A549 (cell line): Measurements from ENCODE around the gene LRRIQ4. TPM values are rescaled to one million over a fixed set of nuclear protein-coding genes. Genes with fewer than 3 reads are reported as not detected.
A peak's percentile ranks its signal among the peaks of the same experiment; 100 is the strongest.

Experiments
- ATAC-seq, 2 experiments: fragments of 200-7000 bp in 1 of 2; fragments of >200 bp in 1 of 2; cut with Nextera tagmentation in 1 of 2; cut with Tn5 transposase in 1 of 2; 3 replicates each; pipeline versions ENCODE4 v1.8.0 to v1.9.1; 2018 to 2020; ENCODE audit warnings: mild to moderate bottlenecking in 1 of 2, moderate library complexity in 1 of 2
- CTCF ChIA-PET: fragments of 300-600 bp; sonication (Branson Sonifier 250); formaldehyde crosslinking; extraction: SDS; loops from one replicate; lab custom pipeline; 2021; ENCODE audit warnings: antibody characterized with exemption, inconsistent platforms; lab: Yijun Ruan, JAX
- POLR2A ChIA-PET: fragments of 350-600 bp; formaldehyde crosslinking; extraction: SDS; loops from one replicate; lab custom pipeline; 2021; ENCODE audit warnings: antibody characterized with exemption, inconsistent platforms; lab: Yijun Ruan, JAX
- DNase-seq, 2 experiments: peaks; one replicate each; pipeline versions ENCODE4 v3.0.0 to v3.0.0-alpha.2; 2011 to 2016; ENCODE audit warnings: low read depth in 1 of 2, low spot score in 1 of 2
- FAIRE-seq: peaks from 2 replicates; lab custom pipeline; 2011; peaks lifted over from hg19 to GRCh38; lab: Jason Lieb, UNC
- H3K27ac ChIP-seq, 2 experiments: fragments of >200 bp; sonication (Bioruptor Twin); formaldehyde crosslinking; 3 replicates each; pipeline ENCODE4 v1.5.1; 2016 to 2017
- H3K4me1 ChIP-seq: fragments of >200 bp; sonication (Bioruptor Twin); formaldehyde crosslinking; 3 replicates; pipeline ENCODE4 v1.6.1; 2016
- H3K4me2 ChIP-seq: fragments of >200 bp; sonication (Bioruptor Twin); formaldehyde crosslinking; 3 replicates; pipeline ENCODE4 v1.6.1; 2016
- H3K4me3 ChIP-seq: fragments of >200 bp; sonication (Bioruptor Twin); formaldehyde crosslinking; 3 replicates; pipeline ENCODE4 v1.5.1; 2016
- H3K9me3 ChIP-seq: fragments of >200 bp; sonication (Bioruptor Twin); formaldehyde crosslinking; 3 replicates; pipeline ENCODE4 v1.6.1; 2016
- BHLHE40 ChIP-seq: IDR thresholded peaks from 2 replicates; pipeline ENCODE4 v1.6.1; 2012; ENCODE audit warnings: low read depth, low read length, inconsistent platforms
- CBX8 ChIP-seq: fragments of 200-600 bp; sonication (generic); IDR thresholded peaks from 2 replicates; pipeline ENCODE4 v1.6.1; 2016
- CHD2 ChIP-seq: fragments of 150-350 bp; IDR thresholded peaks from 2 replicates; pipeline ENCODE4 v1.6.1; 2014; ENCODE audit warnings: low read length; ENCODE audit not compliant: partially characterized antibody
- CHD4 ChIP-seq: fragments of 200-600 bp; sonication (generic); IDR thresholded peaks from 2 replicates; pipeline ENCODE4 v1.6.1; 2016; ENCODE audit warnings: antibody characterized with exemption, mild to moderate bottlenecking, borderline replicate concordance
- CTCF ChIP-seq: fragments of >200 bp; sonication (Bioruptor Twin); formaldehyde crosslinking; IDR thresholded peaks from 3 replicates; pipeline ENCODE4 v1.5.1; 2016
- EHF ChIP-seq: fragments of 250-450 bp; sonication (Bioruptor Pico); IDR thresholded peaks from 2 replicates; pipeline ENCODE4 v1.5.0; 2020; ENCODE audit warnings: mild to moderate bottlenecking
- ELK1 ChIP-seq: fragments of 150-350 bp; IDR thresholded peaks from 2 replicates; pipeline ENCODE4 v1.6.1; 2014; ENCODE audit warnings: low read depth, mild to moderate bottlenecking, low read length
- EP300 ChIP-seq, 2 experiments: fragments of >200 bp; sonication (Bioruptor Twin); formaldehyde crosslinking; IDR thresholded peaks; 2 replicates in 1 of 2; 3 replicates in 1 of 2; pipeline ENCODE4 v1.6.1; 2016 to 2017
- FOSB ChIP-seq: fragments of 250-450 bp; sonication (Bioruptor Pico); IDR thresholded peaks from 2 replicates; pipeline ENCODE4 v1.5.0; 2020; ENCODE audit warnings: mild to moderate bottlenecking, moderate library complexity
- HMGXB4 ChIP-seq: fragments of 250-450 bp; sonication (Bioruptor Pico); IDR thresholded peaks from 2 replicates; pipeline ENCODE4 v1.5.0; 2021; ENCODE audit warnings: mild to moderate bottlenecking, moderate library complexity, borderline replicate concordance
- HOXA7 ChIP-seq: fragments of 250-450 bp; sonication (Bioruptor Pico); IDR thresholded peaks from 2 replicates; pipeline ENCODE4 v1.5.0; 2020; ENCODE audit warnings: mild to moderate bottlenecking, moderate library complexity
- HOXB13 ChIP-seq: fragments of 250-450 bp; sonication (Bioruptor Pico); IDR thresholded peaks from 2 replicates; pipeline ENCODE4 v1.5.0; 2020; ENCODE audit warnings: low read depth, mild to moderate bottlenecking, moderate library complexity
- JUN ChIP-seq, 2 experiments: fragments of >200 bp; sonication (Bioruptor Twin); formaldehyde crosslinking; IDR thresholded peaks; 2 replicates in 1 of 2; 3 replicates in 1 of 2; pipeline ENCODE4 v1.6.1; 2016 to 2017
- JUNB ChIP-seq: fragments of >200 bp; sonication (Bioruptor Twin); formaldehyde crosslinking; IDR thresholded peaks from 2 replicates; pipeline ENCODE4 v1.6.1; 2016
- KDM1A ChIP-seq: fragments of 200-600 bp; sonication (generic); IDR thresholded peaks from 2 replicates; pipeline ENCODE4 v1.6.1; 2016; ENCODE audit warnings: low read depth, mild to moderate bottlenecking
- KDM5A ChIP-seq: fragments of 200-600 bp; sonication (generic); IDR thresholded peaks from 2 replicates; pipeline ENCODE4 v1.6.1; 2016; ENCODE audit warnings: antibody characterized with exemption, mild to moderate bottlenecking
- MAX ChIP-seq: IDR thresholded peaks from 2 replicates; pipeline ENCODE4 v1.6.1; 2012
- MYC ChIP-seq: IDR thresholded peaks from 2 replicates; pipeline ENCODE4 v1.6.1; 2012; ENCODE audit warnings: mild to moderate bottlenecking, inconsistent platforms, low read length, improper control_type of control experiment, borderline replicate concordance
- PHF8 ChIP-seq: fragments of 200-600 bp; sonication (generic); IDR thresholded peaks from 2 replicates; pipeline ENCODE4 v1.6.1; 2016; ENCODE audit warnings: low read depth, mild to moderate bottlenecking, antibody characterized with exemption, moderate library complexity, borderline replicate concordance
- POLR2A ChIP-seq: IDR thresholded peaks from 2 replicates; pipeline ENCODE4 v1.6.1; 2012; ENCODE audit warnings: mild to moderate bottlenecking, low read length
- RARB ChIP-seq: fragments of 250-450 bp; sonication (Bioruptor Pico); IDR thresholded peaks from 2 replicates; pipeline ENCODE4 v1.8.0; 2021; ENCODE audit warnings: mild to moderate bottlenecking, moderate library complexity
- RCOR1 ChIP-seq: fragments of 150-350 bp; IDR thresholded peaks from 2 replicates; pipeline ENCODE4 v1.6.1; 2014; ENCODE audit warnings: antibody characterized with exemption, low read length, low read depth
- RNF2 ChIP-seq: fragments of 200-600 bp; sonication (generic); IDR thresholded peaks from 2 replicates; pipeline ENCODE4 v1.6.1; 2016; ENCODE audit warnings: low read depth, mild to moderate bottlenecking, antibody characterized with exemption, moderate library complexity, borderline replicate concordance
- TP53 ChIP-seq: fragments of 250-450 bp; sonication (Bioruptor Pico); IDR thresholded peaks from 2 replicates; pipeline ENCODE4 v1.5.0; 2021; ENCODE audit warnings: mild to moderate bottlenecking, moderate library complexity
- USF2 ChIP-seq: fragments of 450-650 bp; IDR thresholded peaks from 2 replicates; pipeline ENCODE4 v1.6.1; 2014; ENCODE audit warnings: antibody characterized with exemption
- ZNF302 ChIP-seq: fragments of 250-450 bp; sonication (Bioruptor Pico); IDR thresholded peaks from 2 replicates; pipeline ENCODE4 v1.9.0; 2021; ENCODE audit warnings: inconsistent platforms, mild to moderate bottlenecking, moderate library complexity
- WGBS: methylation state at CpG from one replicate; pipeline ENCODE4 v1.1.6; 2017; ENCODE audit errors: missing lambda C conversion rate; 5-methylcytosine and 5-hydroxymethylcytosine counted together
- polyA plus RNA-seq, 4 experiments: library from polyadenylated mRNA; depleted of rRNA in 3 of 4; stranded (reverse); fragments of >200 nt; fragmentation: RNase III in 1 of 4; extraction: RNeasy Plus Mini Kit Qiagen cat#74134 plus additional on column Dnase treatment in 1 of 4; gene quantifications; 2 replicates in 3 of 4; 3 replicates in 1 of 4; pipeline ENCODE4 v1.2.3, GENCODE V29; 2011 to 2017
- TF ChIP-seq, protein P1 (sequence below): fragments of >200 bp; sonication (Bioruptor Twin); formaldehyde crosslinking; IDR thresholded peaks from 2 replicates; pipeline ENCODE4 v1.6.1; 2016
- TF ChIP-seq, protein P2 (sequence below): fragments of 250-450 bp; sonication (Bioruptor Pico); IDR thresholded peaks from 2 replicates; pipeline ENCODE4 v1.5.0; 2020; ENCODE audit warnings: low read depth, mild to moderate bottlenecking, moderate library complexity

Gene LRRIQ4
- polyA plus RNA-seq, 2 of the 4 experiments (the other 2 are of a cell fraction): not detected

GRCh38 chr3:169836078-169836941 lies 23.6 kb downstream of the LRRIQ4 start:
- H3K4me1 ChIP-seq: no peaks in the 10 kb centered on the region
- no peak for ATAC-seq

GRCh38 chr3:169836942-169837275 lies 24.2 kb downstream of the LRRIQ4 start:
- POLR2A ChIA-PET: no interaction called here
- no peaks in the 10 kb centered on the region for H3K4me1 ChIP-seq
- WGBS: 73% methylated on average over 3 of the region's 3 CpGs
- H3K27ac ChIP-seq: no peak overlapping the region
- ATAC-seq: 0 out of 6 replicates have a peak, but pooled peaks of 1 of the 2 experiments have one; percentile 46
- CTCF ChIA-PET: no interaction called here
- H3K4me3 ChIP-seq: no peak overlapping the region
- no peaks in the 10 kb centered on the region for H3K9me3 ChIP-seq
- H3K4me2 ChIP-seq: no peak overlapping the region
- DNase-seq: no peak
- FAIRE-seq: no peak
- TF ChIP-seq RNF2 (no peak), HMGXB4 (CRISPR knock-in tag) (no peak), HOXA7 (CRISPR knock-in tag) (no peak), RARB (no peak), JUNB (no peak), PHF8 (no peak), KDM1A (no peak), USF2 (no peak), EHF (CRISPR knock-in tag) (no peak), KDM5A (no peak), CTCF (no peak), JUN (IDR thresholded peaks at IDR 0.05) (no peak), ZNF302 (CRISPR knock-in tag) (no peak), POLR2A (no peak), HOXB13 (CRISPR knock-in tag) (no peak), EP300 (IDR thresholded peaks at IDR 0.05) (no peak), MAX (no peak)
- TF ChIP-seq, protein P1, sequence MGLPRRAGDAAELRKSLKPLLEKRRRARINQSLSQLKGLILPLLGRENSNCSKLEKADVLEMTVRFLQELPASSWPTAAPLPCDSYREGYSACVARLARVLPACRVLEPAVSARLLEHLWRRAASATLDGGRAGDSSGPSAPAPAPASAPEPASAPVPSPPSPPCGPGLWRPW: no peak

More at GRCh38 chr3:169836078-169836941, 23.6 kb downstream of the LRRIQ4 start:
- no peak for FAIRE-seq
- no peak for TF ChIP-seq CBX8
- no peak for TF ChIP-seq CHD2
- TF ChIP-seq TP53 (CRISPR knock-in tag): no peak
- TF ChIP-seq HMGXB4 (CRISPR knock-in tag): no peak
- TF ChIP-seq FOSB (CRISPR knock-in tag): no peak
- TF ChIP-seq MYC: no peak
- TF ChIP-seq RARB: no peak
- no peak for TF ChIP-seq CHD4
- no peak for TF ChIP-seq RCOR1
- no peak for TF ChIP-seq BHLHE40
- TF ChIP-seq, protein P2, sequence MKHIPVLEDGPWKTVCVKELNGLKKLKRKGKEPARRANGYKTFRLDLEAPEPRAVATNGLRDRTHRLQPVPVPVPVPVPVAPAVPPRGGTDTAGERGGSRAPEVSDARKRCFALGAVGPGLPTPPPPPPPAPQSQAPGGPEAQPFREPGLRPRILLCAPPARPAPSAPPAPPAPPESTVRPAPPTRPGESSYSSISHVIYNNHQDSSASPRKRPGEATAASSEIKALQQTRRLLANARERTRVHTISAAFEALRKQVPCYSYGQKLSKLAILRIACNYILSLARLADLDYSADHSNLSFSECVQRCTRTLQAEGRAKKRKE: no peak
- TF ChIP-seq ELK1: no peak
- TF ChIP-seq, all 56 proteins: peak for 0
- 47% methylated on average over 5 of the region's 5 CpGs for WGBS
- DNase-seq: no peak
- H3K4me3 ChIP-seq: no peak overlapping the region
- H3K27ac ChIP-seq: no peak overlapping the region
- H3K4me2 ChIP-seq: no peak overlapping the region
- no peaks in the 10 kb centered on the region for H3K9me3 ChIP-seq
- CTCF ChIA-PET: no interaction called here
- POLR2A ChIA-PET: no interaction called here
